IMR-90 (cell line): ENCODE measurements around the gene PITRM1. TPM values are rescaled to one million over a fixed set of nuclear protein-coding genes. Genes with fewer than 3 reads are reported as not detected.

Source experiments
- ATAC-seq: fragments of 200-7000 bp; cut with Tn5 transposase; 2 replicates; pipeline ENCODE4 v1.9.1; 2020; ENCODE audit warnings: low read depth, mild to moderate bottlenecking, moderate library complexity
- BruUV-seq: library from RNA; stranded (reverse); fragments of 400-500 nt; replicated peaks from 2 replicates; lab custom pipeline; 2021; lab: Mats Ljungman, UMichigan
- CTCF ChIA-PET: fragments of 300-600 bp; formaldehyde crosslinking; extraction: SDS; loops from one replicate; lab custom pipeline; 2021; ENCODE audit warnings: antibody characterized with exemption; lab: Yijun Ruan, JAX
- POLR2A ChIA-PET: fragments of 300-600 bp; sonication (Branson Sonifier 250); formaldehyde crosslinking; loops from one replicate; lab custom pipeline; 2022; ENCODE audit warnings: antibody characterized with exemption; ENCODE audit not compliant: unreplicated experiment; lab: Charles Lee
- DNase-seq: peaks from one replicate; pipeline ENCODE4 v3.0.0; 2013
- H2AFZ ChIP-seq: replicated peaks from 2 replicates; pipeline ENCODE3; 2013; ENCODE audit warnings: low read length, mild to moderate bottlenecking; ENCODE audit not compliant: poor library complexity
- H2AK5ac ChIP-seq: 2 replicates; pipeline ENCODE4 v1.6.1; 2013; ENCODE audit warnings: low read depth, low read length, inconsistent platforms
- H2AK9ac ChIP-seq: replicated peaks from 2 replicates; pipeline ENCODE3; 2013; ENCODE audit warnings: mild to moderate bottlenecking, low read depth, low read length, moderate library complexity; ENCODE audit not compliant: poor library complexity
- H2BK120ac ChIP-seq: 2 replicates; pipeline ENCODE4 v1.6.1; 2013; ENCODE audit warnings: low read depth, low read length, inconsistent platforms
- H2BK15ac ChIP-seq: 3 replicates; pipeline ENCODE4 v1.6.1; 2013; ENCODE audit warnings: low read depth, low read length, inconsistent platforms
- H2BK20ac ChIP-seq: 2 replicates; pipeline ENCODE4 v1.6.1; 2013; ENCODE audit warnings: low read depth, mild to moderate bottlenecking, inconsistent platforms, low read length, moderate library complexity
- H2BK5ac ChIP-seq: 2 replicates; pipeline ENCODE4 v1.6.1; 2013; ENCODE audit warnings: mild to moderate bottlenecking, low read depth, low read length, inconsistent platforms; ENCODE audit not compliant: poor library complexity, severe bottlenecking
- H3K14ac ChIP-seq: replicated peaks from 2 replicates; pipeline ENCODE4 v1.6.1; 2013; ENCODE audit warnings: low read depth, low read length, inconsistent platforms
- H3K18ac ChIP-seq: 2 replicates; pipeline ENCODE4 v1.6.1; 2013; ENCODE audit warnings: low read depth, low read length, control low read depth
- H3K23ac ChIP-seq: 2 replicates; pipeline ENCODE4 v1.6.1; 2013; ENCODE audit warnings: low read depth, low read length, inconsistent platforms
- H3K27ac ChIP-seq: 2 replicates; pipeline ENCODE4 v1.5.1; 2013; ENCODE audit warnings: mild to moderate bottlenecking, control low read depth, low read length; ENCODE audit not compliant: insufficient read depth
- H3K27me3 ChIP-seq: 2 replicates; pipeline ENCODE4 v1.6.1; 2013; ENCODE audit warnings: low read length; ENCODE audit not compliant: control insufficient read depth, insufficient read depth
- H3K36me3 ChIP-seq: 2 replicates; pipeline ENCODE4 v1.6.1; 2013; ENCODE audit warnings: low read length, mixed read lengths; ENCODE audit not compliant: control insufficient read depth, insufficient read depth
- H3K4ac ChIP-seq: 2 replicates; pipeline ENCODE4 v1.6.1; 2013; ENCODE audit warnings: low read depth, low read length, inconsistent platforms
- H3K4me1 ChIP-seq: 2 replicates; pipeline ENCODE4 v1.6.1; 2013; ENCODE audit warnings: low read length, mixed read lengths; ENCODE audit not compliant: control insufficient read depth, insufficient read depth
- H3K4me2 ChIP-seq: 2 replicates; pipeline ENCODE4 v1.6.1; 2013; ENCODE audit warnings: low read depth, mild to moderate bottlenecking, control low read depth, low read length, moderate library complexity
- H3K4me3 ChIP-seq: 2 replicates; pipeline ENCODE4 v1.5.1; 2013; ENCODE audit warnings: low read depth, mild to moderate bottlenecking, control low read depth, low read length, moderate library complexity; ENCODE audit not compliant: insufficient read depth
- H3K56ac ChIP-seq: 2 replicates; pipeline ENCODE4 v1.6.1; 2013; ENCODE audit warnings: low read length, inconsistent platforms; ENCODE audit not compliant: insufficient read depth; ENCODE audit errors: extremely low read depth
- H3K79me1 ChIP-seq, 2 experiments: 2 replicates each; pipeline ENCODE4 v1.6.1; 2013; ENCODE audit warnings: low read length in 2 of 2, inconsistent platforms in 1 of 2, low read depth in 1 of 2
- H3K9ac ChIP-seq: 2 replicates; pipeline ENCODE4 v1.6.1; 2013; ENCODE audit warnings: low read depth, low read length, control low read depth
- H3K9me1 ChIP-seq: 2 replicates; pipeline ENCODE4 v1.6.1; 2013; ENCODE audit warnings: low read length, inconsistent platforms; ENCODE audit not compliant: insufficient read depth
- H3K9me3 ChIP-seq: 2 replicates; pipeline ENCODE4 v1.6.1; 2013; ENCODE audit warnings: low read length; ENCODE audit not compliant: control insufficient read depth, insufficient read depth
- H4K20me1 ChIP-seq: 2 replicates; pipeline ENCODE4 v1.6.1; 2013; ENCODE audit warnings: low read length, inconsistent platforms; ENCODE audit not compliant: insufficient read depth
- H4K5ac ChIP-seq: 2 replicates; pipeline ENCODE4 v1.6.1; 2013; ENCODE audit warnings: mild to moderate bottlenecking, low read depth, low read length, control low read depth
- H4K8ac ChIP-seq, 2 experiments: 2 replicates each; pipeline ENCODE4 v1.6.1; 2013; ENCODE audit warnings: low read depth in 2 of 2, low read length in 2 of 2, control low read depth in 1 of 2, inconsistent platforms in 1 of 2
- H4K91ac ChIP-seq: 2 replicates; pipeline ENCODE4 v1.6.1; 2013; ENCODE audit warnings: low read depth, low read length, inconsistent platforms; ENCODE audit not compliant: insufficient read depth
- CEBPB ChIP-seq: IDR thresholded peaks from 2 replicates; pipeline ENCODE4 v1.6.1; 2012; ENCODE audit warnings: low read depth, low read length, improper control_type of control experiment
- CHD1 ChIP-seq: IDR thresholded peaks from 2 replicates; pipeline ENCODE4 v1.6.1; 2012; ENCODE audit warnings: low read depth, low read length, improper control_type of control experiment
- FOS ChIP-seq: fragments of 150-350 bp; IDR thresholded peaks from 2 replicates; pipeline ENCODE4 v1.6.1; 2016; ENCODE audit warnings: low read depth, low read length
- MAFK ChIP-seq: IDR thresholded peaks from 2 replicates; pipeline ENCODE4 v1.6.1; 2012; ENCODE audit warnings: low read depth, low read length, improper control_type of control experiment
- MXI1 ChIP-seq: IDR thresholded peaks from 2 replicates; pipeline ENCODE4 v1.6.1; 2012; ENCODE audit warnings: low read depth, mild to moderate bottlenecking, low read length, moderate library complexity, borderline replicate concordance
- NFE2L2 ChIP-seq: fragments of 150-350 bp; IDR thresholded peaks from 2 replicates; pipeline ENCODE4 v1.6.1; 2016; ENCODE audit warnings: low read depth, mild to moderate bottlenecking, low read length
- WGBS, 2 experiments: methylation state at CpG; one replicate each; pipeline versions ENCODE4 v1.1.5 to v1.1.7; 2013; ENCODE audit warnings: missing lambda C conversion rate in 2 of 2; ENCODE audit not compliant: insufficient read length in 1 of 2; ENCODE audit errors: extremely low coverage in 2 of 2; 5-methylcytosine and 5-hydroxymethylcytosine counted together
- dilution Hi-C: fragments of 300-500 bp; cut with HindIII; formaldehyde crosslinking; loops from one replicate; pipeline ENCODE4 v1.14.3; 2018; ENCODE audit warnings: low sequenced_read_pairs; ENCODE audit not compliant: unreplicated experiment
- in situ Hi-C: fragments of 300-500 bp; cut with MboI; formaldehyde crosslinking; loops from 3 replicates; pipeline ENCODE4 v1.14.3; 2019; ENCODE audit warnings: low sequenced_read_pairs, inconsistent platforms, mixed read lengths
- intact Hi-C: fragments of 100-400 bp; cut with micrococcal nuclease; formaldehyde crosslinking; loops from 2 replicates; pipeline ENCODE4 v1.10.0; 2022
- polyA plus RNA-seq, 3 experiments: library from polyadenylated mRNA; depleted of rRNA; stranded (reverse); fragments of >200 nt; gene quantifications; 2 replicates each; pipeline ENCODE4 v1.2.3, GENCODE V29; 2012; ENCODE audit warnings: low replicate concordance in 1 of 3
- total RNA-seq: library from RNA; depleted of rRNA; stranded (reverse); fragments of >200 nt; gene quantifications from 2 replicates; pipeline ENCODE4 v1.2.3, GENCODE V29; 2012
- TF ChIP-seq, protein P1 (sequence below): conservative IDR thresholded peaks from 2 replicates; pipeline ENCODE4 v1.5.1; 2012; ENCODE audit warnings: mild to moderate bottlenecking, low read depth, low read length, improper control_type of control experiment
- TF ChIP-seq, protein P2 (sequence below): fragments of 150-350 bp; IDR thresholded peaks from 2 replicates; pipeline ENCODE4 v1.6.1; 2017; ENCODE audit warnings: mild to moderate bottlenecking, antibody characterized with exemption, low read length, low read depth
- TF ChIP-seq, protein P3 (sequence below): fragments of 150-350 bp; IDR thresholded peaks from 2 replicates; pipeline ENCODE4 v1.6.1; 2016; ENCODE audit warnings: low read depth, mild to moderate bottlenecking, low read length, moderate library complexity, borderline replicate concordance

The PITRM1 gene
- total and polyA plus RNA-seq, 2 of the 4 experiments (the other 2 are of a cell fraction), result 97.1 to 124 TPM

DNA sequence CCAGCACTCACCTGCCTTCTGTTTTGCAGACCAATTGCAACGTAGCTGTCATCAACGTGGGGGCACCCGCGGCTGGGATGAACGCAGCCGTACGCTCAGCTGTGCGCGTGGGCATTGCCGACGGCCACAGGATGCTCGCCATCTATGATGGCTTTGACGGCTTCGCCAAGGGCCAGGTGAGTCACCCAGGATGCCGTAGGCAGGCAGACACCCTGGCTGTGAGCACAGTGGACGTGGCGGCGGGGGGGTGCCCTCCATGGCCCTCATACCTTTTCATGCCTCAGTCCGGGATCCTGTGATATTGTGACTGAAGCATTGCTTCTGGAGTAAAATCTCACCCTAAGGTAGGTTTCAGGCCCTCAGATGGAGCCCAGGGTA lies 59.2 kb downstream of the PITRM1 start:
- no peak overlapping the region for H2BK5ac ChIP-seq
- ChIA-PET POLR2A (no interaction called here), CTCF (no interaction called here)
- no peak overlapping the region for H2AK5ac ChIP-seq
- in situ Hi-C loops (no loop called here), dilution Hi-C loops (no loop called here), intact Hi-C loops (no loop called here)
- peaks cover 2% of the 10 kb centered on the region; the same call in 1 of the 2 replicates for H3K4me1 ChIP-seq
- DNase-seq, result no peak
- H3K4me3 ChIP-seq, result no peak overlapping the region
- no peak overlapping the region for H3K23ac ChIP-seq
- no peak overlapping the region for H3K14ac ChIP-seq
- no peaks in the 10 kb centered on the region for H3K9me3 ChIP-seq
- H3K36me3 ChIP-seq, result peaks cover 85% of the 10 kb centered on the region
- H3K56ac ChIP-seq, result no peak overlapping the region
- H3K27ac ChIP-seq, result no peak overlapping the region
- H2AK9ac ChIP-seq, result no peak overlapping the region
- H2BK15ac ChIP-seq, result no peak overlapping the region
- H4K8ac ChIP-seq, result no peak overlapping the region
- H4K91ac ChIP-seq, result no peak overlapping the region
- peaks cover 28% of the 10 kb centered on the region for H4K20me1 ChIP-seq
- H4K5ac ChIP-seq, result no peak overlapping the region
- H3K79me1 ChIP-seq, result peaks cover 59 to 65% of the 10 kb centered on the region in 2 experiments
- H3K9me1 ChIP-seq, result peaks cover 15% of the 10 kb centered on the region
- H2BK120ac ChIP-seq, result no peak overlapping the region
- BruUV-seq, result no TSS peak
- ATAC-seq, result no peak
- H3K4me2 ChIP-seq, result no peak overlapping the region
- 100% methylated on average over 11 of the region's 19 CpGs; no CpG with 5 or more reads in 1 of the 2 experiments for WGBS, 2 experiments
- no peak overlapping the region for H3K4ac ChIP-seq
- H2AFZ ChIP-seq, result no peak overlapping the region
- H3K27me3 ChIP-seq, result no peaks in the 10 kb centered on the region
- H3K9ac ChIP-seq, result no peak overlapping the region
- H3K18ac ChIP-seq, result no peak overlapping the region
- TF ChIP-seq CEBPB (no peak), NFE2L2 (no peak), MAFK (no peak), MXI1 (no peak), FOS (no peak), CHD1 (no peak)
- TF ChIP-seq, protein P1, sequence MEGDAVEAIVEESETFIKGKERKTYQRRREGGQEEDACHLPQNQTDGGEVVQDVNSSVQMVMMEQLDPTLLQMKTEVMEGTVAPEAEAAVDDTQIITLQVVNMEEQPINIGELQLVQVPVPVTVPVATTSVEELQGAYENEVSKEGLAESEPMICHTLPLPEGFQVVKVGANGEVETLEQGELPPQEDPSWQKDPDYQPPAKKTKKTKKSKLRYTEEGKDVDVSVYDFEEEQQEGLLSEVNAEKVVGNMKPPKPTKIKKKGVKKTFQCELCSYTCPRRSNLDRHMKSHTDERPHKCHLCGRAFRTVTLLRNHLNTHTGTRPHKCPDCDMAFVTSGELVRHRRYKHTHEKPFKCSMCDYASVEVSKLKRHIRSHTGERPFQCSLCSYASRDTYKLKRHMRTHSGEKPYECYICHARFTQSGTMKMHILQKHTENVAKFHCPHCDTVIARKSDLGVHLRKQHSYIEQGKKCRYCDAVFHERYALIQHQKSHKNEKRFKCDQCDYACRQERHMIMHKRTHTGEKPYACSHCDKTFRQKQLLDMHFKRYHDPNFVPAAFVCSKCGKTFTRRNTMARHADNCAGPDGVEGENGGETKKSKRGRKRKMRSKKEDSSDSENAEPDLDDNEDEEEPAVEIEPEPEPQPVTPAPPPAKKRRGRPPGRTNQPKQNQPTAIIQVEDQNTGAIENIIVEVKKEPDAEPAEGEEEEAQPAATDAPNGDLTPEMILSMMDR, result no peak
- TF ChIP-seq, protein P2, sequence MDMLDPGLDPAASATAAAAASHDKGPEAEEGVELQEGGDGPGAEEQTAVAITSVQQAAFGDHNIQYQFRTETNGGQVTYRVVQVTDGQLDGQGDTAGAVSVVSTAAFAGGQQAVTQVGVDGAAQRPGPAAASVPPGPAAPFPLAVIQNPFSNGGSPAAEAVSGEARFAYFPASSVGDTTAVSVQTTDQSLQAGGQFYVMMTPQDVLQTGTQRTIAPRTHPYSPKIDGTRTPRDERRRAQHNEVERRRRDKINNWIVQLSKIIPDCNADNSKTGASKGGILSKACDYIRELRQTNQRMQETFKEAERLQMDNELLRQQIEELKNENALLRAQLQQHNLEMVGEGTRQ, result no peak
- TF ChIP-seq, protein P3, sequence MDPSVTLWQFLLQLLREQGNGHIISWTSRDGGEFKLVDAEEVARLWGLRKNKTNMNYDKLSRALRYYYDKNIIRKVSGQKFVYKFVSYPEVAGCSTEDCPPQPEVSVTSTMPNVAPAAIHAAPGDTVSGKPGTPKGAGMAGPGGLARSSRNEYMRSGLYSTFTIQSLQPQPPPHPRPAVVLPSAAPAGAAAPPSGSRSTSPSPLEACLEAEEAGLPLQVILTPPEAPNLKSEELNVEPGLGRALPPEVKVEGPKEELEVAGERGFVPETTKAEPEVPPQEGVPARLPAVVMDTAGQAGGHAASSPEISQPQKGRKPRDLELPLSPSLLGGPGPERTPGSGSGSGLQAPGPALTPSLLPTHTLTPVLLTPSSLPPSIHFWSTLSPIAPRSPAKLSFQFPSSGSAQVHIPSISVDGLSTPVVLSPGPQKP, result no peak
- H2BK20ac ChIP-seq, result no peak overlapping the region
